DND-41 (cell line): Measurements from ENCODE around the gene CCDC183.

Experiments used
- CTCF ChIP-seq: IDR thresholded peaks from 2 replicates; pipeline ENCODE4 v1.5.1; 2012; ENCODE audit warnings: borderline replicate concordance, low read length, moderate library complexity, mild to moderate bottlenecking; ENCODE audit not compliant: poor library complexity, severe bottlenecking; ENCODE audit errors: extremely low read depth
- EZH2 ChIP-seq: IDR thresholded peaks from 3 replicates; pipeline ENCODE4 v1.6.1; 2012; ENCODE audit warnings: borderline replicate concordance, low read depth, mild to moderate bottlenecking, moderate library complexity, low read length, inconsistent platforms; ENCODE audit not compliant: severe bottlenecking

- TF ChIP-seq CTCF (no peak), EZH2 (no peak)
Observed at GRCh38 chr9:136776947-136777346, 19.2 kb upstream of the CCDC183 start.
